PC-3 (cell line): ENCODE results near the gene FAM81A. TPM values are rescaled to one million over a fixed set of nuclear protein-coding genes. Genes with fewer than 3 reads are reported as not detected.

Source experiments
- ATAC-seq: fragments of 200-7000 bp; cut with Tn5 transposase; 2 replicates; pipeline ENCODE4 v1.9.1; 2020; ENCODE audit warnings: mild to moderate bottlenecking, moderate library complexity
- Bru-seq: library from RNA; stranded (reverse); fragments of 400-500 nt; gene quantifications from one replicate; lab custom pipeline; 2021; lab: Mats Ljungman, UMichigan
- BruChase-seq, 2 experiments: library from RNA; stranded (reverse); fragments of 400-500 nt; gene quantifications; one replicate each; lab custom pipeline; 2021; lab: Mats Ljungman, UMichigan
- BruUV-seq: library from RNA; stranded (reverse); fragments of 400-500 nt; replicated peaks from 2 replicates; lab custom pipeline; 2021; lab: Mats Ljungman, UMichigan
- CTCF ChIA-PET: fragments of 300-600 bp; sonication (Branson Sonifier 250); formaldehyde crosslinking; loops from one replicate; lab custom pipeline; 2022; ENCODE audit warnings: antibody characterized with exemption; lab: Charles Lee
- POLR2A ChIA-PET: fragments of 300-600 bp; sonication (Branson Sonifier 250); formaldehyde crosslinking; loops from one replicate; lab custom pipeline; 2022; ENCODE audit warnings: antibody characterized with exemption; ENCODE audit not compliant: unreplicated experiment; lab: Charles Lee
- DNase-seq: peaks from one replicate; pipeline ENCODE4 v3.0.0-alpha.2; 2015
- H2AFZ ChIP-seq: fragments of 300-600 bp; sonication (generic); 2 replicates; pipeline ENCODE4 v1.6.0; 2016; ENCODE audit warnings: antibody characterized with exemption, low read length
- H3F3A ChIP-seq: fragments of 300-600 bp; sonication (generic); one replicate; pipeline ENCODE4 v1.6.0; 2017; ENCODE audit warnings: antibody characterized with exemption, low read length, control low read depth, mild to moderate bottlenecking; ENCODE audit not compliant: unreplicated experiment
- H3K27ac ChIP-seq: fragments of 300-600 bp; sonication (generic); 2 replicates; pipeline ENCODE4 v1.5.1; 2016; ENCODE audit warnings: mild to moderate bottlenecking, low read length
- H3K27me3 ChIP-seq: fragments of 300-600 bp; sonication (generic); 2 replicates; pipeline ENCODE4 v1.6.1; 2016; ENCODE audit warnings: low read length, mixed read lengths
- H3K36me3 ChIP-seq: fragments of 300-600 bp; sonication (generic); 2 replicates; pipeline ENCODE4 v1.6.1; 2016; ENCODE audit warnings: low read depth, mixed run types, low read length, mixed read lengths
- H3K4me1 ChIP-seq: fragments of 300-600 bp; sonication (generic); 2 replicates; pipeline ENCODE4 v1.5.1; 2016; ENCODE audit warnings: low read length; ENCODE audit not compliant: insufficient read depth
- H3K4me2 ChIP-seq: fragments of 300-600 bp; sonication (generic); 2 replicates; pipeline ENCODE4 v1.6.0; 2016; ENCODE audit warnings: low read length
- H3K4me3 ChIP-seq: fragments of 300-600 bp; sonication (generic); 2 replicates; pipeline ENCODE4 v1.5.1; 2016; ENCODE audit warnings: mild to moderate bottlenecking, low read length, mixed read lengths
- H3K79me2 ChIP-seq: fragments of 300-600 bp; sonication (generic); 2 replicates; pipeline ENCODE4 v1.6.1; 2017; ENCODE audit warnings: low read length, mixed read lengths
- H3K9ac ChIP-seq: fragments of 300-600 bp; sonication (generic); 2 replicates; pipeline ENCODE4 v1.6.0; 2016; ENCODE audit warnings: mild to moderate bottlenecking, low read length
- H3K9me2 ChIP-seq: fragments of 300-600 bp; sonication (generic); replicated peaks from 2 replicates; pipeline ENCODE4 v1.6.1; 2016; ENCODE audit warnings: mixed run types, low read length, mixed read lengths
- H3K9me3 ChIP-seq: fragments of 300-600 bp; sonication (generic); 2 replicates; pipeline ENCODE4 v1.6.1; 2016; ENCODE audit warnings: low read length, mixed read lengths
- H4K20me1 ChIP-seq: fragments of 300-600 bp; sonication (generic); 2 replicates; pipeline ENCODE4 v1.6.1; 2016; ENCODE audit warnings: low read length, mixed read lengths
- EZH2 ChIP-seq: fragments of 300-600 bp; sonication (generic); IDR thresholded peaks from one replicate; pipeline ENCODE4 v1.6.1; 2017; ENCODE audit warnings: antibody characterized with exemption, mild to moderate bottlenecking, low read length; ENCODE audit not compliant: unreplicated experiment
- EZH2phosphoT487 ChIP-seq: fragments of 300-600 bp; sonication (generic); IDR thresholded peaks from 2 replicates; pipeline ENCODE4 v1.6.1; 2018; ENCODE audit warnings: mild to moderate bottlenecking, antibody characterized with exemption, low read length, borderline replicate concordance
- intact Hi-C: fragments of 100-400 bp; cut with micrococcal nuclease; formaldehyde crosslinking; loops from 2 replicates; pipeline ENCODE4 v1.9.0; 2023
- long read RNA-seq: library from polyadenylated mRNA; unstranded; transcript quantifications from one replicate; pipeline ENCODE4 v2.0.0, GENCODE V29; 2021; ENCODE audit not compliant: unreplicated experiment
- total RNA-seq: library from RNA; depleted of rRNA; stranded (reverse); fragments of >200 nt; gene quantifications from 2 replicates; pipeline ENCODE4 v1.2.3, GENCODE V29; 2014; rRNA removed
- TF ChIP-seq, protein P1 (sequence below): fragments of 300-600 bp; sonication (generic); conservative IDR thresholded peaks from 2 replicates; pipeline ENCODE4 v1.5.1; 2017; ENCODE audit warnings: antibody characterized with exemption, low read depth, mild to moderate bottlenecking, low read length

Gene FAM81A
- total RNA-seq (2.5 and 8.1 TPM in 2 replicates), Bru-seq, nascent RNA (percentile 27 among the genes with signal in this experiment), BruChase-seq, experiment 1, labeled RNA remaining after a 6-hour chase (percentile 27 among the genes with signal in this experiment), BruChase-seq, experiment 2, labeled RNA remaining after a 2-hour chase (percentile 21 among the genes with signal in this experiment)
- long read RNA-seq, partial matches to known transcripts = 0 of 2 reads
- long read RNA-seq, other reads (novel, unspliced or antisense) = 1 of 2 reads

DNA sequence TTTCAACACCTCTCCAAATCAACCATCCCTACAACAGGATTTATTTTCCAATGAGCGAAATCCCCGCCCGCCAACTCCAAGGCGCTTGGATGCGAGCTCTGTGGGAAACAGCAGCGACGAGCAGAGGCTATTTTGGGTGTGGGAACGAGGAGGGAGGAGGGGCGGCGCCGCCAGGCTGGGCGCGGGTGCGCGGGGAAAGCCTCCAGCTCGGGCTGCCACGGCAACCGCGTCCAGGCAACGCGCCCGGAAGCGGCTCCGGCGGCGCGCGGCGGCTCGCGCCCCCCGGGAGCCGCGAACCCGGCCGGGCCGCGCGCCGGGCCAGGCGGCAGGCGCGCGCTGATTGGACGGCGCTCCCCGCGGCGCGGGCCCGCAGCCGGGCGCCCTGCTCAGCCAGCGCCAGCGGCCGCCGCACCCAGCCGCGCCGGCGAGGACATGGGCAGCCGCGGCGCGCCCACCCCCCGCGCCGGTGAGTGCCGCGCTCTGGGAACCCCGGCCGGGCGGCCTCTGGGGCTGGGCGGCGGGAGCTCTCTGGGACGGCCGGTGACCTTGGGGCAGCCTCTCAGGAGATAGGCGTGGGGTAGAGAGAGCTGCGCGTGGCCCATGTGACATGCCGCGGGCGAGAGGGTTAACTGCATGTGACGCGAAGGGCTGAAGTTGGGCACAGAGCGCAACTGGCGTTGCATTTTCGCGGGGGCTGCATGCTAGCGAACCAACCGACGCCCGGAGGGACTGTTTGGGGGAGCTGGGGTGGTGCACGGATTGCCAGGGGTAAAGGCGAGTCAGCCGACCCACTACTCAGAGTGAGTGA, at the start of gene FAM81A:
FAM81A (plus strand) TSS at position 370 of the 808 bp plus-strand sequence. CDS start 20,441 bp downstream, outside the sequence.
- H3K27me3 ChIP-seq = no peaks in the 10 kb centered on the region
- H2AFZ ChIP-seq = peak within 1 kb of the TSS; percentile 96
- ATAC-seq (peak; percentile 89), DNase-seq (peak; percentile 68)
- no peaks in the 10 kb centered on the region for H3F3A ChIP-seq
- ChIA-PET CTCF (no interaction called here), POLR2A (interaction anchor here (1.4 kb wide), 1 partner anchor 65 kb away, joined by 3 read pairs; the partner anchor contains the start of gene MYO1E)
- H3K4me3 ChIP-seq = peak within 1 kb of the TSS; percentile 81
- no peak for TF ChIP-seq EZH2
- TF ChIP-seq, protein P1, sequence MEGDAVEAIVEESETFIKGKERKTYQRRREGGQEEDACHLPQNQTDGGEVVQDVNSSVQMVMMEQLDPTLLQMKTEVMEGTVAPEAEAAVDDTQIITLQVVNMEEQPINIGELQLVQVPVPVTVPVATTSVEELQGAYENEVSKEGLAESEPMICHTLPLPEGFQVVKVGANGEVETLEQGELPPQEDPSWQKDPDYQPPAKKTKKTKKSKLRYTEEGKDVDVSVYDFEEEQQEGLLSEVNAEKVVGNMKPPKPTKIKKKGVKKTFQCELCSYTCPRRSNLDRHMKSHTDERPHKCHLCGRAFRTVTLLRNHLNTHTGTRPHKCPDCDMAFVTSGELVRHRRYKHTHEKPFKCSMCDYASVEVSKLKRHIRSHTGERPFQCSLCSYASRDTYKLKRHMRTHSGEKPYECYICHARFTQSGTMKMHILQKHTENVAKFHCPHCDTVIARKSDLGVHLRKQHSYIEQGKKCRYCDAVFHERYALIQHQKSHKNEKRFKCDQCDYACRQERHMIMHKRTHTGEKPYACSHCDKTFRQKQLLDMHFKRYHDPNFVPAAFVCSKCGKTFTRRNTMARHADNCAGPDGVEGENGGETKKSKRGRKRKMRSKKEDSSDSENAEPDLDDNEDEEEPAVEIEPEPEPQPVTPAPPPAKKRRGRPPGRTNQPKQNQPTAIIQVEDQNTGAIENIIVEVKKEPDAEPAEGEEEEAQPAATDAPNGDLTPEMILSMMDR = no peak
- TF ChIP-seq EZH2phosphoT487 = no peak
- no peaks in the 10 kb centered on the region for H4K20me1 ChIP-seq
- no TSS peak for BruUV-seq
- peak within 1 kb of the TSS; percentile 50 for H3K9ac ChIP-seq
- H3K27ac ChIP-seq = no peak within 1 kb of the TSS
- intact Hi-C loops = no loop called here
- peaks cover 11% of the 10 kb centered on the region; the same call in 1 of the 2 replicates for H3K4me1 ChIP-seq
- H3K4me2 ChIP-seq = peak within 1 kb of the TSS; percentile 99
- H3K9me2 ChIP-seq = no peaks in the 10 kb centered on the region
- no peaks in the 10 kb centered on the region for H3K36me3 ChIP-seq
- H3K79me2 ChIP-seq = peaks cover 3% of the 10 kb centered on the region; the same call in 1 of the 2 replicates
- no peaks in the 10 kb centered on the region for H3K9me3 ChIP-seq

DNA sequence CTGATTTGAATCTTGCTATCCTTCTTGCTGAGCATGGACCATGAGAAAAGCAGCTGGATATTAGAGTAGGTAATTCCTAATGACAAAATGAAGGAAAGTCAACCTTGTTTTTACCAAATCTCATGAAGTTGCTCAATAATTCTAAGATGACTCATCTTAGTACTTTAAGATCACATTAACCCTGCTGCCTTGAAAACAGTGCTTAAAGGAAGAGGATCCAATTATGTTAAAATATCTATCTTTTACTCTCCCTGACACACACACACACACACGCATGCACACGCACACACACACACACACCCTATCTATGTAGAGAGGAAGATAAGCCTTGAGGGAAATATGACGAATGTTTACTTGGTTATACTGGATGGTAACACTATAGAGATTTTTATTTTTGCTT, 49.3 kb upstream of the FAM81A start:
- CTCF ChIA-PET = no interaction called here
- H3F3A ChIP-seq = no peaks in the 10 kb centered on the region
- TF ChIP-seq EZH2phosphoT487 (no peak), EZH2 (no peak)
- TF ChIP-seq, protein P1 = no peak
- no peak; the same call in 1 of the 2 replicates for ATAC-seq
- H3K27me3 ChIP-seq = no peaks in the 10 kb centered on the region
- no peak overlapping the region for H3K9ac ChIP-seq
- H3K27ac ChIP-seq = no peak overlapping the region
- no peak overlapping the region for H3K4me3 ChIP-seq
- H4K20me1 ChIP-seq = no peaks in the 10 kb centered on the region
- peaks cover 6% of the 10 kb centered on the region; the same call in 1 of the 2 replicates for H3K4me1 ChIP-seq
- H3K9me2 ChIP-seq = no peaks in the 10 kb centered on the region
- H3K9me3 ChIP-seq = no peaks in the 10 kb centered on the region
- no TSS peak for BruUV-seq
- no peak overlapping the region for H2AFZ ChIP-seq
- POLR2A ChIA-PET = no interaction called here
- peak; percentile 43 for DNase-seq
- no peak overlapping the region for H3K4me2 ChIP-seq
- intact Hi-C loops = no loop called here
- H3K79me2 ChIP-seq = no peaks in the 10 kb centered on the region
- no peaks in the 10 kb centered on the region for H3K36me3 ChIP-seq
